ENCODE measurements around the gene MUC22.

MUC22 gene

DNA sequence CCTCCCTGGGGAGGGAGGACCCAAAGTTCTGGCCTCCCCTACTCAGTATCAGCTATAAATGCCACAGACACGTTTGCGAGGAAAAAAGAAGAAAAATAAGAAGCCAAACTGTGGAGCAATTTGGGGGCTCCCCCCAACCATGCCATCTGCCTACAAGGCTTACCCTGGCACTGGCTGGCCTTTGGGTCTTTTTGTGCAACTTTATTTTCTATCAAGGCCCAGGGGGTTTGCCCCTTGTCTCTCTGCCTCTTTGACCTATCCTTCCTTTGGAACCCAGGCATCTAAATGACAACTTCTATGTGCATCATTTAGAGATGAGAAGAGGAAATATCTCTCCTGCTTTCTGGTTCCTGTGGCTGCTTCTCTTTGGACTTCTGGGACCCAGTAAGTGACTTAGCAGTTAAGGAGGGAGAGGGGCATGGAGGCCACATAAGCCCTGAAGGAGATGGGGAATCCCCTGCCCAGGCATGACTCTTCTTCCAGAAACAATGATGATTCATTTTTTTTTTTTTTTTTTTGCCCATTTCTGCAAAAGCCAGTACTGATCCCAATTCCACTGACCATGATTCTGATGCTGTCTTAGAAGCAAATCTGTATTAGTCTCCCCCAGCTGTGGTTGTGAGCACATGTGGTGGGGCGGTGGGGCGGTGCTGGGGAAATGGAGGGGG lies at the start of gene MUC22:
MUC22 (plus strand) TSS at position 82 of the 668 bp plus-strand sequence; CDS start at position 315, 233 bp downstream.
- no peak for DNase-seq

- DNase-seq = no peak
These were observed 49.2 kb upstream of the MUC22 start for GRCh38 chr6:30960907-30961673.

GRCh38 chr6:30962716-30963115 lies 47.6 kb upstream of the MUC22 start:
- no peak for DNase-seq

DNA sequence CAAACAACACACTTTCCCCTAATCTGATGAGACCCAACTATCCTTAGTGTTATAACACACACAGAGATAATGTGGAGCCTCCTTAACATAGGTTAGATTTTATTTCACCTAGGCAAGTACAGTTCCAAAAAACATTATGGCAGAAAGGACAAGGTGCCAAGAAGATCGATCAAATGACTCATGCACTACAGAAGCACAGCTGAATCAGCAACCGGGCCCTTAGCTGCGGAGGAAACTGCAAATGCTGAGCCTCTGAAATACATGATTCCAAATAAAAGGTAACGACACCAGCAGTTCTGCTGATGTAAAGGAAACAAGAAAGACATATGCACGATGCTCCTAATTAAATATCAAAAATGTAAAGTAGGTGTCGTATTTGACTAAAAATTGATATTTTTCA lies 46.6 kb upstream of the MUC22 start:
- no peak for DNase-seq

GRCh38 chr6:30964075-30964474 lies 46.2 kb upstream of the MUC22 start:
- peak; percentile 19 for DNase-seq

DNA sequence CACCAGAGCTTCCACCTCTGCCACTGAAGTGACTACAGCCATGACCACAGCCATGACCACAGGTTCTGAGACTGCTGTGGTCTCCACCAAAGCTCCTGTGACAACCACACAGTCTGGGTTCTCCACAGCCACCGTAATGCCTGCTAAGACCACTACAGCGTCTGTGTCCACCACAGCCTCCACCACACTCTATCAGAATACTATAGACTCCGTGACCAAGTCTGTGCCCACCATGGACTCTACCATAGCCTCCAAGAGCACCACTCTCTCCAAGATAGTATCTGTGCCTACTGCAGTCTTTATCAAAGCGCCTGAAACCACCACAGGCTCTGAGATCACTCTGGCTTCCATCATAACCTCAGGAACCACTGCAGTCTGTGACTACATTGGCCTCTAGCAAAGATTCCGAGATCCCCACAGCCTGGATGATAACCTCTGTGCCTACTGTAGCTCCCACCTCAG lies 45.1 kb upstream of the MUC22 start:
- DNase-seq = no peak

DNA sequence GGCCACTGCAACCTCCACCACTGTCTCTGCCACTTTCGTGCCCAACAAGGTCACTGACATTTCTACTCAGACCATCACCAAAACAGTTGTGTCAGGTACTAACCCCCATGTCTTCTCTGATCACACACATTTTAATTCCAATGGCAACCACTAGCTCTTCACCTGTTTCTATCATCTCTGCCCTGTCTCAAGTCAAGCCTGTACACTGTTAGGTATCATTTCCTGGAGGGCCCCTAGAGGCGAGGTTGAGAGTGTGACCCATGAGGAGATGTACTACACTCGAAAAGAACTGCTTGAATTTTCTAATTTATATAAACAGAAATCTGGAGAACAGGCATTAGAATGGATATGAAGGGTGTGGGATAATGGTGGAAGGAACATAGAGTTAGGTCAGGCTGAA lies 44.1 kb upstream of the MUC22 start:
- DNase-seq = no peak

DNA sequence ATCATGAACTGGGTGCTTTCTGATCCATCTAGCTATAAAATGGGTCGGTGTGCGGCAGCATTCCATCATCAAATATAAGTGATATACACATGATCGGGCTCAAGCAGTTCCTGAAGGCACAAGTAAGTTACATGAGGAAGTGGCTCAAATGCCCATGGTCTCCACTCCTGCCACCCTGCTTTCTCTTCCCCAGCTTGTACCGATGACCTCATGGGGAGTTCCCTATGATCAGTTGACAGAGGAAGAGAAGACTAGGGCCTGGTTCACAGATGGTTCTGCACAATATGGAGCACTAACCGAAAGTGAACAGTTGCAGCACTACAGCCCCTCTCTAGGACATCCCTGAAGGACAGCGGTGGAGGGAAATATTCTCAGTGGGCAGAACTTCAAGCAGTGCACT lies 41.1 kb upstream of the MUC22 start:
- peak; percentile 6 for DNase-seq

- no peak for DNase-seq
These were observed 39.3 kb upstream of the MUC22 start for GRCh38 chr6:30970946-30971345.

DNA sequence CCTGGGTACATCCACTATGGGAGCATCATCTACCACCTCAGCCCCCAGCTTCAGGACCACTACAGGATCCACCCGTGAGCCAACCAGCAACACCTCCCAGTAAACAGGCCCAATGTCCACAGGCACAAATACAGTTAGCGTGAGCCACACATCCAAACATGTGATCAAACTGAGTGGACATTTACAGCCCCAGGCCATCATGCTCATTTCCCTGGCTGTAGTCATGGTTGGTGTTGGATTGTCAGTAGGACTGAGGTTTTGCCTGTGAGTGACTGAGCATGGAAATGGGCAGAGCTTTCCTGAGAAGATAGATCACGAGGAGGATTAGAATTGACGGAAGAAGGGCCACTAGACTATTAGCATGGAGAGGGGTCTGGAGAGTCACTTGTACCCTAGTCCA lies 37.5 kb upstream of the MUC22 start:
- DNase-seq = no peak

GRCh38 chr6:30974490-30975252 lies 35.6 kb upstream of the MUC22 start:
- DNase-seq = no peak

- no peak for DNase-seq
These were observed 31.1 kb upstream of the MUC22 start for GRCh38 chr6:30979141-30979540.

GRCh38 chr6:30979690-30980089 lies 30.6 kb upstream of the MUC22 start:
- DNase-seq = no peak

DNA sequence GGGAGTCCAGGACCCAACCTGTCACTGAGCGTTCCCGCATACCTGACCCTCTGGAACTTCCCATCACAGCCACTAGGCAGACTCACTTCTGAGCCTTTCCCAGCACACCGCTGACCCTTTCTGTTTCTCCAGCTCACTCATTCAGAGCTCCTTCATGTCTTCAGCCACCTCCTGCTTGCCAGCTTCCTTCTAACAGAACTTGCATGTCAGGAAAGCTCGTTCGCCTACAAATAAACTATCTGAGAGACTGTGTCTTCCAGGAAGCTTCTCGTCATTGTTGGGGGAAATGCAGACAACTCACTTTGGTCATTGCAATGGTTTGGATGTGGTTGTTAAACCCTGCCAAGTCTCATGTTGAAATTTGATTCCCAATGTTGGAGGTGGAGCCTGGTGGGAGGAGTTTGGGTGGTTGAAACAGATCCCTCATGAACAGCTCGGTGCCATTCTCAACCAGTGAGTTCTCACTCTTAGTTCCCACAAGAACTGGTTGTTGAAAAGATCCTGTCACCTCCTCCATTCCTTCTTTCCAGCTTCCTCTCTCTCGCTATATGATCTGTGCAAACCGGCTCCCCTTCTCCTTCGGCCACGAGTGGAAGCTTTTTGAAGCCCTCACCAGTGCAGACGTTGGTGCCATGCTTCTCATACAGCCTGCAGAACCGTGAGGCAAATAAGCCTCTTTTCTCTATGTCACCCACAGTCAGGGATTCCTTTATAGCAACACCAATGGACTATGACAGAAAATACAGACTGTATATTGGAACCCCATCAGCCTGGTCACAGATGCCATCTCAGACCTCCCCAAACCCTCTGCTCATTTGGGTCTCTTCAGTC lies 28.1 kb upstream of the MUC22 start:
- DNase-seq = no peak

GRCh38 chr6:30983439-30983838 lies 26.8 kb upstream of the MUC22 start, which contains the start of gene MUC21:
MUC21 (plus strand) TSS chr6:30983718; CDS start chr6:30983959, 241 bp downstream.
- DNase-seq = no peak

DNA sequence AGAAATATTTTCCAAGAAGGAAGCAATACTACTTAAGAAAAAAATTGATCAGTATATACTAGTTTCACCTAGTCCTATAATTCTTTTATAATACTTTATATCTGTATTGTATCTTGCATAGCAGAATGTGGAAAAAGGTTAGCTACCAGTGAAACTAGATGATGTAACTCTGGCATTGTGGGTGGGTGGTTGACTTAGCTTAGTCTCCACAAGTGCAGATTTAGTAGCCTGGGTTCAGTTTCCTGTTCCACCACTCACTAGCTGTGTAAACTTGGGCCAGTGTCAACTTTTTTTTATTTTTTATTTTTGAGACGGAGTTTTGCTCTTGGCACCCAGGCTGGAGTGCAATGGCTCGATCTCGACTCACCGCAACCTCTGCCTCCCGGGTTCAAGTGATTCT lies 24.8 kb upstream of the MUC22 start:
- DNase-seq = no peak

GRCh38 chr6:30987304-30987703 lies 23.0 kb upstream of the MUC22 start:
- DNase-seq = no peak

DNA sequence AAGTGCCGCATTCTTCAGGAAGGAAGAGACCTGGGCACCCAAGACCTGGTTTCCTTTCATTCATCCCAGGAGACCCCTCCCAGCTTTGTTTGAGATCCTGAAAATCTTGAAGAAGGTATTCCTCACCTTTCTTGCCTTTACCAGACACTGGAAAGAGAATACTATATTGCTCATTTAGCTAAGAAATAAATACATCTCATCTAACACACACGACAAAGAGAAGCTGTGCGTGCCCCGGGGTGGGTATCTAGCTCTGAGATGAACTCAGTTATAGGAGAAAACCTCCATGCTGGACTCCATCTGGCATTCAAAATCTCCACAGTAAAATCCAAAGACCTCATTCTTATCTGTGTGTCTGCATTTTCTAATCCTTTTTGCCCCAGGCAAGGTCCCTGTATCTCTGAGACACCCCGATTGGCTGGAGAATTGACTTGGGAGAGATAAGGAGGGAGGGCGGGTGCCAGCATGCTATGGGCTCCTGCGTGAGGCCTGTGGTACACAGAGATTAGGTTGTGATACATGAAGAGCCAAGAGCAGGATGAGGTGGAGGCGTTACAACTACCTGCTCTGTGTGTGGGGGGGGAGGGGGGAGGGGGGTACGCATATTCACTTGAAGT lies 22.0 kb upstream of the MUC22 start:
- no peak for DNase-seq

DNA sequence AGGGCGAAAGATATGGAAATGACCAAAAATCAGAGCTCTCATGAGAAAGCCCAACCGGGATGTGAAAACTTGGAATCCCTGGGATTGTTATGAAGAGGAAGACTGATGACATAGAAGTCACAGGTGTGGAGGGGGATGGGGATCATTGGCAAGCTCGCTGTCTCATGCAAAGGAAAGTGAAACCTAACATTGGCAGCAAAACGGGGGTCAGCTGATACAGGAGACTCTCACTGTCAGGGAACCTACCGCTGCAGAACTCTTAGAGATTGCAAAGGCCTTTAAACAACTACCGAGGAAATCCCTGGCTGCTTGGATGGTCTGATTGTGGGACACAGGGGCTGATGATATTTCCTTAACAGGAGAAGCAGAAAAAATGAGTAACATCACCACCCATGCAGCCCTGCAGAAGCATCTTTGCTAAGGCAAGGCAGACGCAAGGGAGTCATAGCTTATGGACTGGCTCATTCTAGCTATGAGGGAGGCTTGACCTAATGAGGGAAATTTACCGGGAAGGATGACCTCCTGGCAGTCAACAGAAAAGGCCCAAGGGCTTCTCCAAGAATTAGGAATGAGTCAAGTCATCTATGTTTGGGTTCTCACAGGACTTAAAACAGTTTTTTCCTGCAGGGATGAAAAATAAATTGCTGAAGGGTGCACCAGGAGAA lies 19.7 kb upstream of the MUC22 start:
- DNase-seq = peak; percentile 20

DNA sequence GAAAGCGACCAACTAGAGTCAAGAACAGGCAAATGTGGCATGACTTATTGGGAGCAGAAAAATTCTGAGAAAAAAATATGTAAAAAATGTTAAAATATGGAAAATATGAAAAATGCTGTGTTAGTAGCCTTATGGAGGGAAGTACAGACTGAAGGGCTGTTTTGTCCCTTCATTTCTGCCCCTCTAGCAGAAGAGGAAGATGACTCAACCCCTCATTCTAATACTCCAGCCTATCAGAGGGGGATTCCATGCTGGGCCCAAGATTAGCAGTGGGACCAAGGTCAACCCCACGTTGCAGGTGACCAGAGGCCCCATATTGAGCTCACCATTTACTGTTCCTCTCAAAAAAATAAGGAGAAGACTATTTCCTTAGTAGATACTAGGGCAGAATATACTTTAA lies 18.4 kb upstream of the MUC22 start:
- no peak for DNase-seq

DNA sequence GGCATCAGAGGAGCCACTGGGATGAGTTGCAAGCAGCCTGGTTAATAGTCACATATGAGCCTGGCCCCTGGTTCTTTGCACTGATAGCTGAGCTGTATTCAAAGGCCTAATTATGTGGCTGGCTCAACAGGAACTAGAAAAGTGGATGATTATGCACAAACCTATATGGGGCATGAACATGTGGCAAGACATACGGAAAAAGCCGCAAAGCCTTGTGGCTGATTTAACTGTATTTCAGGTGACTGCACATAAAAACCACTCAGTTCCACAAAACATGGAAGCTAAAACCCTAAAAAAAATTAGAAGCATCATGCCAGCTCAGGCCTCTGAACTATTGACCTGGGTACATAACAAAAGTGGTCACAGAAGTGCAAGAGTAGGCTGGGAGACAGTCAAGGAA lies 13.0 kb upstream of the MUC22 start:
- no peak for DNase-seq

GRCh38 chr6:30998785-30999184 lies 11.5 kb upstream of the MUC22 start:
- no peak for DNase-seq
